Neural crest cell (in vitro differentiated cells): Measurements from ENCODE around the gene ATXN3L. TPM values are rescaled to one million over a fixed set of nuclear protein-coding genes. Genes with fewer than 3 reads are reported as not detected.

Experiments
- DNase-seq: peaks from one replicate; pipeline ENCODE4 v3.0.0; 2021; ENCODE audit warnings: low read depth, mixed read lengths, low spot score
- H3K27ac Mint-ChIP-seq: one replicate; pipeline ENCODE4 v1.8.0; 2021; ENCODE audit warnings: mild to moderate bottlenecking, mixed read lengths; ENCODE audit not compliant: unreplicated experiment
- H3K27me3 Mint-ChIP-seq: 2 replicates; pipeline ENCODE4 v1.8.0; 2021; ENCODE audit warnings: low read depth, mild to moderate bottlenecking, mixed read lengths
- H3K36me3 Mint-ChIP-seq: 2 replicates; pipeline ENCODE4 v1.8.0; 2021; ENCODE audit warnings: low read depth, mild to moderate bottlenecking, mixed read lengths
- H3K4me1 Mint-ChIP-seq: 2 replicates; pipeline ENCODE4 v1.8.0; 2021; ENCODE audit warnings: mixed read lengths
- H3K4me3 Mint-ChIP-seq: one replicate; pipeline ENCODE4 v1.8.0; 2021; ENCODE audit warnings: mild to moderate bottlenecking, mixed read lengths
- H3K9me3 Mint-ChIP-seq: 2 replicates; pipeline ENCODE4 v1.8.0; 2021; ENCODE audit warnings: mixed read lengths
- CTCF ChIP-seq: fragments of 200-600 bp; sonication (generic); conservative IDR thresholded peaks from 2 replicates; pipeline ENCODE4 v1.5.0; 2021; ENCODE audit warnings: antibody characterized with exemption, mild to moderate bottlenecking
- total RNA-seq: library from RNA; stranded (reverse); gene quantifications from 2 replicates; pipeline ENCODE4 v1.2.1, GENCODE V29; 2021

Gene ATXN3L
- total RNA-seq, 1 donor from 2014 or later: not detected

DNA sequence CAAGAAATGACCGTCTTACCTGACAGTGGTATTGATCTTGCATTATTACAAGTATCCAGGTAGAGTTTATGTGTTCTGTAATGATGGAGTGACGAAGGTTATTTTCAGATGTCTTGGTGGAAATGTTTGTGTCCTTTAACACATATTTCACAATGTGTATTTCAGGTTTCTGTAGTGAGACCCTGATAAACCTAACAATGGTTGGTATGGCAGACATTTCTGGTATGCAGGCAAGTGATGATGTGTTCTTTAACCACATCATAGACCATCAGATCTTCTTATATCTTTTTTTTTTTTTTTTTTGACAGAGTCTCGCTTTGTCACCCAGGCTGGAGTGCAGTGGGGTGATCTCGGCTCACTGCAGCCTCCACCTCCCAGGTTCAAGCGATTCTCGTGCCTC, 14.6 kb upstream of the ATXN3L start:
- Mint-ChIP-seq H3K27me3 (no peaks in the 10 kb centered on the region), H3K4me3 (no peak overlapping the region), H3K9me3 (peaks cover 16% of the 10 kb centered on the region), H3K36me3 (no peaks in the 10 kb centered on the region), H3K4me1 (peaks cover 5% of the 10 kb centered on the region), H3K27ac (no peak overlapping the region)
- no peak for TF ChIP-seq CTCF
- DNase-seq: no peak

GRCh38 chrX:13330446-13330845, 10.6 kb upstream of the ATXN3L start:
- Mint-ChIP-seq H3K36me3 (no peaks in the 10 kb centered on the region), H3K4me1 (no peaks in the 10 kb centered on the region), H3K27ac (no peak overlapping the region), H3K4me3 (no peak overlapping the region), H3K27me3 (no peaks in the 10 kb centered on the region), H3K9me3 (peaks cover 10% of the 10 kb centered on the region)
- no peak for DNase-seq
- no peak for TF ChIP-seq CTCF

DNA sequence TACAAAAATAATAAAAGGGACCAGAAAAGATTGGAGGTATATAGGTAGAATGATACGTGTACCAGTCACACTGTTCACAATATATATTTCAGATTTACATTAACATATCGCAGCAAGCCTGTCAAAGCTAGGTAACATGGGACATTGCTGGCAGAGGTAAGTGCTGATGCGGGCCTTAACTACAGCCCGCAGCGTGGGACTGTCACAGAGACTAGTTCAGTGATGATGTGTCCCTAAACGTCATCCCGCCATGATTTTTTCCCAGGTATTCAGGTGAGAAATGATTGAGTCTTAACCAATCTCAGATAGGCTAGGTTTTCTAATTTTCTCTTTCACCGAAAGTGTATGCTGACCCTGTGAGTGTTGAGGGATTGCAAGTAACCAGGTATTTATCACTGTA, 7.8 kb upstream of the ATXN3L start:
- no peaks in the 10 kb centered on the region for H3K27me3 Mint-ChIP-seq
- no peak for TF ChIP-seq CTCF
- H3K9me3 Mint-ChIP-seq: peaks cover 14% of the 10 kb centered on the region
- no peaks in the 10 kb centered on the region for H3K36me3 Mint-ChIP-seq
- no peaks in the 10 kb centered on the region for H3K4me1 Mint-ChIP-seq
- DNase-seq: no peak
- no peak overlapping the region for H3K4me3 Mint-ChIP-seq
- H3K27ac Mint-ChIP-seq: no peak overlapping the region

DNA sequence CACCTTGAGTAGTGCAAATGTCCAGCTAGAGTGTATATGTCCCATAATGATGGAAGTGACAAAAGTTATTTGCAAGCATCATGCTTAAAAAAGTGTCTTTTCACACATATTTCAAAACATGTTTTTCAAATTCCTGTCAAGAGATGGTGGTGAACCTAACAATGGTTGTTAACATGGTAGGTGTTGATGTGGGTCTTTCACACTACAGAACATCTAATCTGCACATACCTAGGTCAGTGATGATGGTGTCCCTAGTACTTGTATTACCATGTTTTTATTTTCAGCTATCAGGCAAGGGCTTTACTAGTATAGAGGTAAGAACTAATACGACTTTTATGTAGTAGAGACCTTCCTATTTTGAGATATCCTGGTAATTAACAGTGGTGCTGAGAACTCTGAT, 3.4 kb upstream of the ATXN3L start:
- Mint-ChIP-seq H3K4me3 (no peak overlapping the region), H3K9me3 (peaks cover 30% of the 10 kb centered on the region), H3K27ac (no peak overlapping the region)

DNA sequence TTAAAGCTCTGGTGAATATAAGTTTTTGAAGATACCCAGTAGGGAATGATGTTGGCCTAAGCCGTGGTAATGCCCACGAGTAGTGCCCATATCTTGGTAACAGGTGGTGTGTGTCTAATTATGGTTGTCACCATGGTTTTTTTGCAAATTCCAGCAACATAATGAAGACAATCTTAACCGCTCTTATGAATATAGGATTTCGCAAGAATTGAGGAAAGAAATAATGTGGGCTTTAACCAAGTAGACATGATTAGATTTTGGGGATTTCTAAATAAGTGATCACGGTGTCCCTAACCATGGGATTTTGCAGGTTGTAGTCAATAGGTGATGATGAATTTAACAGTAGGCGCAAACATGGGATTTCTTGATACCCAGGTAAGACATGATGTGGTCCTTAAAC, 2.5 kb downstream of the ATXN3L start:
- Mint-ChIP-seq H3K36me3 (no peaks in the 10 kb centered on the region), H3K27ac (no peak overlapping the region), H3K4me1 (no peaks in the 10 kb centered on the region), H3K27me3 (no peaks in the 10 kb centered on the region), H3K4me3 (no peak overlapping the region), H3K9me3 (peaks cover 30% of the 10 kb centered on the region)
- TF ChIP-seq CTCF: no peak
- no peak for DNase-seq

More for the DNA sequence above, 3.4 kb upstream of the ATXN3L start:
- Mint-ChIP-seq H3K36me3 (no peaks in the 10 kb centered on the region), H3K4me1 (no peaks in the 10 kb centered on the region), H3K27me3 (no peaks in the 10 kb centered on the region)
- no peak for DNase-seq
- no peak for TF ChIP-seq CTCF

DNA sequence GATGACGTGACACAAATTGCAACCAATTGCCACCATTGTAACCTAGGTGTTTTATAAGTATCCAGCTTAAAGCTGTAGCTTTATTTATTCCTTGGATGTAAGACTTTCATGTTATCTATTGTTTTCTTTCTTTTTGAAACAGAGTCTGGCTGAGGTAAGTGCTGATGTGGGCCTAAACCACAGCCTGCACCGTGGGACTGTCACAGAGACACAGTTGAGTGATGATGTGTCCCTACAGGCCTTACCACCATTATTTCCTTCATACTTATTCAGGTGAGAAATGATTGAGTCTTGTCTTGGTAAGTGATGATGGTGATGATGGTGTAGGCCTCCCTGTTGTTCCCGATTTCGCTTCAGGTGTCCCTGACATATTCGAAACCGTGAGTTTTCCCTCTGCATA, 8.3 kb downstream of the ATXN3L start:
- DNase-seq: no peak
- Mint-ChIP-seq H3K9me3 (peaks cover 13% of the 10 kb centered on the region), H3K4me1 (no peaks in the 10 kb centered on the region), H3K27me3 (no peaks in the 10 kb centered on the region), H3K27ac (no peak overlapping the region), H3K36me3 (no peaks in the 10 kb centered on the region), H3K4me3 (no peak overlapping the region)
- no peak for TF ChIP-seq CTCF
